ENCODE measurements around the gene ZKSCAN1. TPM values are rescaled to one million over a fixed set of nuclear protein-coding genes. Genes with fewer than 3 reads are reported as not detected.
"Not testable (repeated sequence)": the region's sequence is repeated elsewhere in the genome, so short reads cannot be mapped to it uniquely, and the experiment has no call there.

Gene ZKSCAN1
- total RNA-seq, 1 donor from 2014 or later: 61.5 TPM

GRCh38 chr7:99975782-99976521 is 39.4 kb upstream of the ZKSCAN1 start, which contains the start of gene AZGP1:
Gene AZGP1, minus strand, starts transcription at chr7:99976031. Its CDS starts 11 bp downstream, at chr7:99976020.
- Mint-ChIP-seq H3K4me1 (ENCODE audit: low read depth) (no peaks in the 10 kb centered on the region), H3K4me3 (ENCODE audit: unreplicated experiment) (no peak within 1 kb of the TSS), H3K36me3 (ENCODE audit: low read depth) (no peaks in the 10 kb centered on the region), H3K9me3 (ENCODE audit: low read depth) (peaks cover 6% of the 10 kb centered on the region), H3K27ac (ENCODE audit: unreplicated experiment) (no peak within 1 kb of the TSS), H3K27me3 (ENCODE audit: low read depth) (peaks cover 21% of the 10 kb centered on the region)
- no peak for TF ChIP-seq CTCF (IDR thresholded peaks at IDR 0.05)
- DNase-seq (ENCODE audit: low spot score): no peak

GRCh38 chr7:99976626-99977025 is 38.8 kb upstream of the ZKSCAN1 start:
- H3K4me3 Mint-ChIP-seq (ENCODE audit: unreplicated experiment): no peak overlapping the region
- no peaks in the 10 kb centered on the region for H3K36me3 Mint-ChIP-seq (ENCODE audit: low read depth)
- TF ChIP-seq CTCF (IDR thresholded peaks at IDR 0.05): no peak
- peaks cover 25% of the 10 kb centered on the region for H3K27me3 Mint-ChIP-seq (ENCODE audit: low read depth)
- no peak for DNase-seq (ENCODE audit: low spot score)
- H3K27ac Mint-ChIP-seq (ENCODE audit: unreplicated experiment): no peak overlapping the region
- H3K9me3 Mint-ChIP-seq (ENCODE audit: low read depth): peaks cover 6% of the 10 kb centered on the region
- H3K4me1 Mint-ChIP-seq (ENCODE audit: low read depth): no peaks in the 10 kb centered on the region

GRCh38 chr7:99979814-99980225 is 35.6 kb upstream of the ZKSCAN1 start:
- H3K36me3 Mint-ChIP-seq (ENCODE audit: low read depth); H3K9me3 Mint-ChIP-seq (ENCODE audit: low read depth); H3K4me1 Mint-ChIP-seq (ENCODE audit: low read depth); H3K4me3 Mint-ChIP-seq (ENCODE audit: unreplicated experiment); H3K27ac Mint-ChIP-seq (ENCODE audit: unreplicated experiment); DNase-seq (ENCODE audit: low spot score): not testable (repeated sequence)
- H3K27me3 Mint-ChIP-seq (ENCODE audit: low read depth): peaks cover 47% of the 10 kb centered on the region
- TF ChIP-seq CTCF (IDR thresholded peaks at IDR 0.05): peak; percentile 85

GRCh38 chr7:99980448-99980872 is 34.9 kb upstream of the ZKSCAN1 start:
- H3K27ac Mint-ChIP-seq (ENCODE audit: unreplicated experiment); H3K9me3 Mint-ChIP-seq (ENCODE audit: low read depth); H3K4me1 Mint-ChIP-seq (ENCODE audit: low read depth); H3K4me3 Mint-ChIP-seq (ENCODE audit: unreplicated experiment); DNase-seq (ENCODE audit: low spot score); H3K36me3 Mint-ChIP-seq (ENCODE audit: low read depth): not testable (repeated sequence)
- peaks cover 48% of the 10 kb centered on the region for H3K27me3 Mint-ChIP-seq (ENCODE audit: low read depth)

- H3K4me1 Mint-ChIP-seq (ENCODE audit: low read depth); DNase-seq (ENCODE audit: low spot score); H3K4me3 Mint-ChIP-seq (ENCODE audit: unreplicated experiment); H3K36me3 Mint-ChIP-seq (ENCODE audit: low read depth); H3K9me3 Mint-ChIP-seq (ENCODE audit: low read depth); H3K27ac Mint-ChIP-seq (ENCODE audit: unreplicated experiment): not testable (repeated sequence)
- peaks cover 48% of the 10 kb centered on the region for H3K27me3 Mint-ChIP-seq (ENCODE audit: low read depth)
These were observed 34.3 kb upstream of the ZKSCAN1 start for GRCh38 chr7:99981066-99981465.

GRCh38 chr7:99984593-99984992 is 30.8 kb upstream of the ZKSCAN1 start:
- Mint-ChIP-seq H3K27ac (ENCODE audit: unreplicated experiment) (no peak overlapping the region), H3K27me3 (ENCODE audit: low read depth) (peaks cover 49% of the 10 kb centered on the region), H3K9me3 (ENCODE audit: low read depth) (peaks cover 3% of the 10 kb centered on the region), H3K36me3 (ENCODE audit: low read depth) (no peaks in the 10 kb centered on the region), H3K4me3 (ENCODE audit: unreplicated experiment) (no peak overlapping the region), H3K4me1 (ENCODE audit: low read depth) (no peaks in the 10 kb centered on the region)
- DNase-seq (ENCODE audit: low spot score): no peak
- no peak for TF ChIP-seq CTCF (IDR thresholded peaks at IDR 0.05)

GRCh38 chr7:99987306-99987705 is 28.1 kb upstream of the ZKSCAN1 start:
- H3K9me3 Mint-ChIP-seq (ENCODE audit: low read depth); H3K36me3 Mint-ChIP-seq (ENCODE audit: low read depth); H3K4me1 Mint-ChIP-seq (ENCODE audit: low read depth); H3K4me3 Mint-ChIP-seq (ENCODE audit: unreplicated experiment); H3K27ac Mint-ChIP-seq (ENCODE audit: unreplicated experiment); DNase-seq (ENCODE audit: low spot score): not testable (repeated sequence)
- peaks cover 46% of the 10 kb centered on the region for H3K27me3 Mint-ChIP-seq (ENCODE audit: low read depth)

Data from chondrocyte (in vitro differentiated cells).